Bronchial epithelial cell (primary cell): ENCODE data around the gene PSD2. TPM values are rescaled to one million over a fixed set of nuclear protein-coding genes. Genes with fewer than 3 reads are reported as not detected.
A peak's percentile ranks its signal among the peaks of the same experiment; 100 is the strongest.

Experiments used
- DNase-seq: peaks from one replicate; pipeline ENCODE4 v3.0.0-alpha.2; 2010; ENCODE audit warnings: low read depth
- FAIRE-seq: peaks from 2 replicates; lab custom pipeline; 2011; peaks lifted over from hg19 to GRCh38; lab: Jason Lieb, UNC
- H3K27me3 ChIP-seq: 2 replicates; pipeline ENCODE4 v1.5.1; 2011; ENCODE audit warnings: low read length; ENCODE audit not compliant: control insufficient read depth, insufficient read depth
- H3K36me3 ChIP-seq: 2 replicates; pipeline ENCODE4 v1.5.1; 2011; ENCODE audit warnings: low read length; ENCODE audit not compliant: control insufficient read depth, insufficient read depth
- H3K4me3 ChIP-seq: 2 replicates; pipeline ENCODE4 v1.5.1; 2011; ENCODE audit warnings: mild to moderate bottlenecking, low read depth, low read length, control low read depth
- CTCF ChIP-seq: IDR thresholded peaks from 2 replicates; pipeline ENCODE4 v1.5.1; 2011; ENCODE audit warnings: mild to moderate bottlenecking, moderate library complexity, low read length, control low read depth, inconsistent platforms; ENCODE audit not compliant: insufficient read depth, severe bottlenecking
- total RNA-seq: library from RNA; depleted of rRNA; stranded (reverse); fragments of >200 nt; gene quantifications from 2 replicates; pipeline ENCODE4 v1.2.1, GENCODE V29; 2014

Gene PSD2
- total RNA-seq, 1 donor from 2014 or later: under 0.01 TPM

- H3K36me3 ChIP-seq: no peaks in the 10 kb centered on the region
- no peak for TF ChIP-seq CTCF
- no peak for FAIRE-seq
Observed at GRCh38 chr5:139867109-139867508, 71.5 kb downstream of the PSD2 start.

DNA sequence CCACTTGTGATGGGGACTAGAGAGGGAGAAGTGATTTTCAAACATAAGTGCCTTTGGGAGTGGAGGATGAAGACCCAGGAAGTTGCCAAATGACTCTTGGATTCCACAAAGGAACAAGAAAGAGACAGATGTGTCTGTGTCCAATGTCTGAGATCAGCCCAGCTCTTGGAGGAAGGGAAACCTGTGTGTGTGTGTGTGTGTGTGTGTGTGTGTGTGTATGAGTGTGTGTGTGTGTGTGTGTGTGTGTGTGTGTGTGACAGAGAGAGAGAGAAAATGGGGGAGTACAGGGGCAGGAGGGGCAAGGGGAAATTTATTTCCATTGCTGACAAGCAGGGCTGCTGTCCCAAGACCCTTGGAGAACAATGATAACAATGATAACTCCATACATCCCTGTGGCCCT, 72.0 kb downstream of the PSD2 start:
- DNase-seq (no peak), FAIRE-seq (no peak)
- TF ChIP-seq CTCF: no peak
- Histone ChIP-seq H3K27me3 (no peaks in the 10 kb centered on the region), H3K36me3 (no peaks in the 10 kb centered on the region), H3K4me3 (no peak overlapping the region)

More at GRCh38 chr5:139867109-139867508, 71.5 kb downstream of the PSD2 start:
- Histone ChIP-seq H3K4me3 (no peak overlapping the region), H3K27me3 (no peaks in the 10 kb centered on the region)
- no peak for DNase-seq

GRCh38 chr5:139869042-139869790, 73.6 kb downstream of the PSD2 start:
- Histone ChIP-seq H3K4me3 (no peak overlapping the region), H3K27me3 (no peaks in the 10 kb centered on the region), H3K36me3 (no peaks in the 10 kb centered on the region)
- DNase-seq: no peak
- TF ChIP-seq CTCF: no peak
- FAIRE-seq: no peak

GRCh38 chr5:139870677-139871076, 75.1 kb downstream of the PSD2 start:
- FAIRE-seq (no peak), DNase-seq (no peak)
- no peaks in the 10 kb centered on the region for H3K36me3 ChIP-seq
- H3K4me3 ChIP-seq: no peak overlapping the region
- no peak for TF ChIP-seq CTCF
- no peaks in the 10 kb centered on the region for H3K27me3 ChIP-seq

- peak; percentile 25 for DNase-seq
- FAIRE-seq: peak; percentile 66
- Histone ChIP-seq H3K4me3 (no peak overlapping the region), H3K36me3 (no peaks in the 10 kb centered on the region), H3K27me3 (no peaks in the 10 kb centered on the region)
- no peak for TF ChIP-seq CTCF
Observed at GRCh38 chr5:139871614-139872013, 76.0 kb downstream of the PSD2 start.
